NCI-H748 treated with DMSO at 0.1 percent for 48 hours (cell line): ENCODE results near the gene RIOX2.

Experiments
- DNase-seq: peaks from one replicate; lab custom pipeline; 2025; lab: John Stamatoyannopoulos, UW

The RIOX2 gene

GRCh38 chr3:97990624-97991292 lies 18.5 kb upstream of the RIOX2 start:
- DNase-seq = no peak

- DNase-seq = no peak
Measured at GRCh38 chr3:97988784-97989568, 16.7 kb upstream of the RIOX2 start.

DNA sequence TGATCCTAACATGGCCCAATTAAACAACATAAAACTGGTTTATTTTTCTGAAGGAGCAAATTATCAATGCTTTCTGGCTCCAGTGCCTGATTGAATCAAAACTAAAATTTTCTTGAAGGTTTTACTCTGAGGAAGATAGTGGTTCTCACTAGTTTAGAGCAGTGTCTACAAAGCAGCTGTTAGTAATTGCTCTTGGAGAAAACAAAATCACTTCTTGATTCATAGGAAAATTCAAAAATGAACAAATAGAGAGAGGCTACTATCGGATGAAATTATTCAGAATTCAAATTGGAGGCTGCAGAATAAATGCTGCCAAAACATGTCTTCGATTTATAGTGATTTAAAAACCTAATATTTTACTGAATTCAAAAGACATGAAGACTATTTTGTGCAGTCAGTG lies 15.1 kb upstream of the RIOX2 start:
- DNase-seq = no peak

- no peak for DNase-seq
Measured at GRCh38 chr3:97983933-97984491, 11.8 kb upstream of the RIOX2 start.

DNA sequence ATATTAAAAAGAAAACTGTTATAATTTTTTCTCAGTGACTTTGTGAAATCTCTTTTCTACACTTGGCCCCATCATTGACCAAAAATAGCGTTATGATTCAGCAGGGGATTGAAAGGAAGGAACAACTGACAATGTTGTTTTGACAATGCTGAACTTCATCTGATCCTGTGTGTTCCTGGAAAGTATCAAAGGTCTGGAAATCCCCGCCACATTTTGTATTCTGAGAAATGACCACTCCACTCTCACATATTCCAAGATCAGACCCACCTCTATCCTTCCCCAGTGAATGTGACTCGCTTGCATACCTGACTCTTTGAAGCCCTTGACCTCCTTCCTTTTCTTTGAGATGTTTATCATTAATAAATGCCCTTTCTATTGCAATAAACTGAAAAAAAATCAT lies 9.7 kb upstream of the RIOX2 start:
- DNase-seq = no peak

DNA sequence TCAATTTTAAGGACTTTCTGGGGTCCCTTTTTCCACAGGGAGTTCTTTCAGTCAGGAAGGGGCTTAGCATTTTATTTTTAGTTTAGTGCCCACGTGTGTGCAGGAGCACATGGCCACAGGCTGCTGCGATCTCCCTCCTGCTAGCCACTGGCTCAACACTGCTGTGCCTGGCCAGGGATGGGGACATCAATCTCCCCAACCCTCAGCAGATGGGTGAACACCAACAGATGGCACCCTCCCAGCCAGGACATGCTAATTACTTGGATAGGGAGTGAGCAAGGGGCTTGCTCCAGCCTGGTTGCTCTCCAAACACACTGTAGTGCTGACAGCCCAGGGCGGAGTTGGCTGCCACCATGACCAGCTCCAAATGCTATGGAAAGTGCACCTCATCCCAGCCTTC lies 7.4 kb upstream of the RIOX2 start:
- DNase-seq = no peak

- no peak for DNase-seq
Measured at GRCh38 chr3:97975466-97975865, 3.2 kb upstream of the RIOX2 start.

DNA sequence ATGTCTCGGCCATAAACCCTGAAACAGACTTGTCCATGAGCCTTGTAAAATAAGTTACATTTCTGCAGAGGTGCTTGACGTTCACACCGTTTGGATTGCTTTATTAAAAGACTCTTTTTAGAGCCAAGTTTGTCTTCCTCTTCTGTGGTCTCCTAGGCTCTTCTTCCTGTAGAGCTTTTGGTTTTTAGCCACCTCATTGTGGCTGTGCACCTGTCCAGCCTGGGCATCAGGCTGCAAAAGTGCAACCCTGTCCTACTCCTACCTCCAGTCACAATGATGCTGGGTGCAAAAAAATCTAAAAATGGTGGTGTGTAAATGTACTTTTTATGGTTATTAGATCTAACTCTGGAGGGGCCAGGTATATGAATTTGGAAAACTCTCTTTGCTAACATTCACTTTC lies 2.8 kb upstream of the RIOX2 start:
- no peak for DNase-seq

- DNase-seq = no peak
Measured at GRCh38 chr3:97972976-97973375, 745 bp upstream of the RIOX2 start.

DNA sequence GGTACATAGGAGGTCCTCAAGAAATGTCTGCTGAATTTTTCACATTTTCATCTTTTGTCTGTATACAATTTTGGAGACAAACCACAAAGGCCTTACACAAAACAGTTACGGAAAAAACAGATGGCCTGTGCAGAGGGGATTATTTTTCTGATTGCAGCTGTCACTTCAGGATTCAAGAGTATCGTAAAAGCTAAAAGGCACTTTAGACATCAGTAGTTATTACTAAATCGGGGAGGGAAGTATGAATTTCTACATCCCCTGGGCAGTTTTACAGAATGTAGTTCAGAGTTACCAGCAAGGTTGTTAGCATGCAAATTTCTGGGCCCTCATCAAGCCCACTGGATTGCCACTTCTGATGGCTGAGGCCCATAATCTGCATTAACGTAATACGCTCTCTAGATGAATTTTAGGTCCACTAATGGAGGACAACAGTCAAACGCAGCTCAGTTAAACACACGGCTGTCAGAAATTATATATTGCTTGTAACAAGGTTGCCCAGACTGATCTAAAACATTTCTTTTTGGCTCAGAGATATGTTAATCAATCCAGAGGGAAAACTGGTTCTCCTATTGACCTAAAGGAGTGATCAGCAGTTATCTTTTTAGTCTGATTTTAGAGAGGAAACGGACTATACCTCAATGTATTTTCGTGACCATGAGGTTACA lies 1.1 kb downstream of the RIOX2 start:
- no peak for DNase-seq

DNA sequence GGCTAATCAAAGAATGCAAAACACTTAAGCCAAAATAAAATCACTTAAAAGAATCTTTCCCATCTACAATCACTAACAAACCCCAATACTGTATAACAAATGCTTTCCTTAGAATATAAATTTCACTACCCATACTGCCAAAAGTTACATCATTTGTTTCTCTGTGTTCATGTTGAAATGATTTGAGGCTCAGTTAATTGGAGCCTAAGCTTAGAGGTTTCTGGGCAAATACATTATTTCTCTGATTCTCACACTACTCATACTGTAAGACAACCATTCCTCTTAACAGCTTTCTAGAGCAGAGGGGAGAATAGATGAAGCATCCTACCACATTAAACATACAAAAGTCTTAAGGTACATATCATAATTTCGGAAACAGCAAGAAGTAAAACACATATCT lies 2.1 kb downstream of the RIOX2 start:
- DNase-seq = no peak

DNA sequence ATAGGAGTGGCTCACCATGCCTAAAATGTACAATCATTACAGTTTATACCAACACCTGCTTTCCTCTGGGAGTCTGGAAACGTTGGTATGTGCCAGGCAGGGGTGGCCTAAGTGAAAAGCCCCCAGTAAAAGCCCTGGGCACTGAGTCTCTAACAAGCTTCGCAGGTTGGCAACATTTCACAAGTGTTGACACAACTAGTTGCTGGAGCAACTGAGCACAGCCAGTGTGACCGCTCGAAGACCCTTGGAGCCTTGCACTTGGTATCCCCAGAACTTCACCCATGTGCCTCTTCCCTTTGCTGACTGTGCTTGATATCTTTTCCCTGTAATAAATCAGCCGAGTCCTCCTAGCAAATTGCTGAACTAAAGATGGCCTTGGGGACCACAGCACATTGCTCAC lies 2.7 kb downstream of the RIOX2 start:
- no peak for DNase-seq

DNA sequence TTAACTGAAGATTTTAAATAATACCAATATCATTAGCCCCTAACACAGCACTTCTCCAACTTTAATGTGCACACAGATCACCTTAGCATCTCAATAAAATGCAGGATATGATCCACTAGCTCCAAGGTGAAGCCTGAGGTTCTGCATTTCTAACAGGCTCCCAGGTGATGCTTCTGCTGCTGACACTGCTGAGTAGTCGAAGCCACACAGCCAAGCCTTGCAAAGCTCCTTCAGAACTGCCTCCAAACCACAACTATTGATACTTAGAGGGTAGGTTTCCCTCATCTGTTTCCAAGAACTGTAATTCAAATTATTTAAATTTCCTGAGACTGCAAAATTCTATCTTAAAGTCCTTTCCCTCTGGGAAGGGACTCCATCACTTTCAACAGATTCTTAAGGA lies 3.9 kb downstream of the RIOX2 start:
- DNase-seq = no peak

DNA sequence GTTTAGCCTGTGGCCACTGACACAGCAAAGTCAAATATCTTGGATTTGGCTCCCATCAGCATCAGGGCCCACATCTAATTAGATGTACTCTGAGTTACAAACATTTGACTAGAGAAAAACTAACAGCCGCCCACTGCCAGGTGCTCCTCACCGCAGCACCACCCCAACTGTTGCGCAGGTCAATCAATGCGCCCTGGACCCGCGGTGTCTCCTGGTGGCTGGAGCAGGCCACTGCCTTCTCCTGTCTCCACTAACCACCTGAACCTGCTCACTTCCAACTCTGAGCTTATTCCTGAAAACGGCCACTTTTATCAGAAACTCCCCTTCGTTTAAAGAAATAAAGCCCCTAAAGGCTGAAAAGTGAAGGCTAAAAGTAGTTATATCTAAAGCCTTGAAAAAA lies 4.3 kb downstream of the RIOX2 start:
- DNase-seq = no peak

DNA sequence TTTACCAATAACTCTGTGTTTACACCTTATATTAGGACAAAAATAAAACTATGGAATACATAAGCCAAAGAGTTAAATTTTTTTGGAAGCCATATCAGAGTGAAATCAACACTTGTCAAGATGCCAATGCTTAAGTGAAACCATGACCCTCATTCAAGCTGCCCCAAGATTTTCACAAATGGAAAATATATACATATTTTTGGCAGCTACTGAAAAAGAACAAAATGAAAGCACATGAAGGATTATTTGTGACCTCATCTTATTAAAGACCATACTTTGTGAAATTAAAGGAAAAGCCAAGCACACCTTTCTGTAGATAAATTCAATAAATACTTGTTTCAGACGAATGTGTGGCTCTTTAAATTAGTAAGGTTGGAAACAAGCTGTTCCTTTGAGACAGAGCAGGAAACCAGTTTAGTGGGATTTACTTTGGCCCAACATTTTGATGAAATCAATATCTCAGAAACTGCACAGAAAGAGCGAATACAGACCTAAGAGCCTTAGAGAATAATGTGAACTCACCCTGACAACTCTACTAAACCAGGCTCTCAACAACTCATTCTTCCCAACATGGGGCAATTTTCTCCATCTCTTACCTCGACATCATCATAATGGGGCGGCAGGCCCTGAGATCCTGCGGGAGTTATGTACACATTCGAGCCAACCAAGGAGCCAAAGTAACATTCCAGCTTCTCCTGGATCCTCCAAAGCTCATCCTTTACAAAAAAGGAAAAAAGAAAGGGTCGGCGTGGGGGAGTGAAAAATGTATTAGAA lies 11.1 kb downstream of the RIOX2 start:
- DNase-seq = no peak

DNA sequence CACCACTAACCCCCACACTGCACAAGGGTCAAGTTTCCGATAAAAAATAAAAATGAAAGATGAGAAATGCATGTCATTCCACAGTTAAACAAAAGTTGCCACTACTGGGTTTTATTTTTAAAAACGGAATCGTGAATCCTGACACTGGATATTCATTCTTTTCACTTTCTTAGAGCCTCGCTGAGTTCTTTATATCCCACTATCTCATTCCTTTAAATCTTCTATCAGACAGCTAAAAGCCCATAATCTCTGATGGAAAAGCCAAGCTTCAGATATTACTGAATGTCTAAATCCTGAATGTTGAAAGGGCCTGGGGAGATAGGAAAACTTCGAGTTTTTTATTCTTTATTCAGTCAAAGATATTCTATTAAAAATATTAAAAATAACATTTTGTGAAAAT lies 11.7 kb downstream of the RIOX2 start:
- DNase-seq = no peak

DNA sequence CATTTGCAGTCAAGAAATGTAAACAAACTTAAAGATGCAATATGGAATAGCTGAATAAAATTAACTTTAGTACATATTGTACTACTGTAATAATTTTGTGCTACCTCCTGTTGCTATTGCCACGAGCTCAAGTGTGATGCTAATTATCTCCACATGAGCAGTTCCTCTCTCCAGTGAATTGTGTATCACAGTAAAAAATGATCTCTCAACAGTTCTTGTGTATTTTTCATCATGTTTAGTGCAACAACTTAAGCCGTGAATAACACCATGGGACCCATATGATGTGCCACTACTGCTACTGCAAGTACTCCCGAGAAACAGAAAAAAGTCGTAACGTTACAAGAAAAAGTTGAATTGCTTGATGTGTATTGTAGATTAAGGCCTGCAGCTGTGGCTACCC lies 12.4 kb downstream of the RIOX2 start:
- DNase-seq = no peak

GRCh38 chr3:97958796-97959195 lies 13.4 kb downstream of the RIOX2 start:
- DNase-seq = no peak

- no peak for DNase-seq
Measured at GRCh38 chr3:97958396-97958795, 13.8 kb downstream of the RIOX2 start.

- DNase-seq = peak; percentile 76
Measured at GRCh38 chr3:97957617-97958311, 14.5 kb downstream of the RIOX2 start.

DNA sequence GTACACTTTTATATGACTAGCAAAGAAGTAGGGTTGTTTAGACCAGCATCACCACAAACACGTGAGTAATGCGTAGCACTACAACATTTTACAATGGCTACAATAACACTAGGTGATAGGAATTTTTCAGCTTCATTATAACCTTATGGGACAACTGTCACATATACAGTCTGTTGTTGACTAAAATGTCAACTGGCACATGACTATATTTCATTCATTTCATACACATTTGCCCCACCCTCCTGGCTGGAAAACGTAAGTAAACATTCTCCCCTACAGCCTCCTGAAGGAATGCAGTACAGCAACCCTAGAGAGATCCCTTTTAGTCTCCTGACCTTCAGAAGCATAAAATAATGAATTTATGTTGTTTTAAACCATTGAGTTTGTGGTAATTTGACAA lies 16.2 kb downstream of the RIOX2 start:
- DNase-seq = no peak
